Stromal cell of bone marrow (primary cell): Measurements from ENCODE around the gene MGP.

ENCODE experiments used
- DNase-seq: peaks from one replicate; pipeline ENCODE4 v3.0.0-alpha.2; 2012; ENCODE audit warnings: low read depth

The MGP gene

DNA sequence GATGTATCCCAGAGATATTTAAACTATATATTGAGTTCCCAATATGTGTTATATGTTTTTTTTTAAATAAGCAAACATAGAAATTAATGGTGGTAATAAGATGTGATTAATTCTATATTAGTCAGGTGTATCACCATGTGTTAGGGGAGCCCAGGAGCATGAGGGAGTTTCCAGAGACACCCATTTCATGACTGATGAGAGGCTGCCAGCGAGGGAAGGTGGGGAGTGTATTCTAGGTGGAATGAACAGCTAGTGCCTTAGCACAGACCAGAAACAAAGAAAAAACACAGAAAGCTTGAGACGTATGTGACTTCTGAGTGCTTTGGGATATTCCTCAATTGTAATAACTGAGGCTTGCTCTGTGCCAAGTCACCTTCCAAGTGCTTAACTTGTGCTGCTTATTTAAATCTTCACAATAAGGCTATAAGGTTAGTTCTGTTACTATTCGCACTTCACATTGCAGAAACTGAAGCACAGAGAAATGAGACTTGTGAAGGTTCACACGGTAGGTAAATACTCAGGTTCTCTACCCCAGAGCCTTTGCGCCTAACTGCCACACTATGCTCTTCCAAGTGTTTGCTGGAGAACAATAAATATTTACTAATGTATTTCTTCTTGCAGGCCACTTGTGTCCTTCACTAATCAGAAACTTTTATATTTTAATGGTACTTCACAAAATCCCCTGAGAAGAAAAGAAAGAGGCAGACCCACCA is 17.9 kb upstream of the MGP start:
- DNase-seq: no peak

DNA sequence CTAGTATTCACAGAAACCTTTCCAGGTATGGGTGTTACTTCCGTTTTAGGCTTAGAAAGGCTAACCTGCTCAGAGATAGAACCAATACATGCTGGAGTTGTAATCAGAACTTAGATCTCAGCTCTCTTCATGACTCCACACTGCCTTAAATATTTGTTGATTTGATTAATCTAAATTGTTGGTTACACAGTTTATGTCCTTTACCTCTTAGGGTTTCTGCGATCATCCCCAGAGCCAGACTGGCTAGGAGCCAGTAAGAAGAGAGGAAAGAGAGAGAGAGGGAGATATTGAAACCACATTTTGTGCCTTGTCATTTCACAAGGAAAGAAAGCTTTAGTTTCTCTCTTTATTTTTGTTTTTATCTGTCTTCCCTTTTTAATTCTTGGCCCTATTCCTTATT is 16.8 kb upstream of the MGP start:
- no peak for DNase-seq

DNA sequence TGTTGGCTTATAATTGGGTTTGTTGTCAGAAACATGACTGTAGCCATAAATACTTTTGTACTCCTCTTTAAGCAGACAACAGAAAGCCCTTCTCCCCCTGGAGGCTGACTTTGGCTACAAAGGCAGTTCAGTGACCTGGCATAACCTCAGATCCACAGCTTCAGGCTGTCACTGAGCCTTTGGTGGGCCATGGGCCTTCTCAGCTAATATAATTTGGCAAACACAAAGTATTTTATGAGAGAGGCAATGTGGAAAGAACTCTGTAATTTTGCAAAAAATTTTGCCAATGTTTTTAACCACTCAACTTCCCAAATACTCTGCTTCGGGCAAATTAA is 15.5 kb upstream of the MGP start:
- no peak for DNase-seq

DNA sequence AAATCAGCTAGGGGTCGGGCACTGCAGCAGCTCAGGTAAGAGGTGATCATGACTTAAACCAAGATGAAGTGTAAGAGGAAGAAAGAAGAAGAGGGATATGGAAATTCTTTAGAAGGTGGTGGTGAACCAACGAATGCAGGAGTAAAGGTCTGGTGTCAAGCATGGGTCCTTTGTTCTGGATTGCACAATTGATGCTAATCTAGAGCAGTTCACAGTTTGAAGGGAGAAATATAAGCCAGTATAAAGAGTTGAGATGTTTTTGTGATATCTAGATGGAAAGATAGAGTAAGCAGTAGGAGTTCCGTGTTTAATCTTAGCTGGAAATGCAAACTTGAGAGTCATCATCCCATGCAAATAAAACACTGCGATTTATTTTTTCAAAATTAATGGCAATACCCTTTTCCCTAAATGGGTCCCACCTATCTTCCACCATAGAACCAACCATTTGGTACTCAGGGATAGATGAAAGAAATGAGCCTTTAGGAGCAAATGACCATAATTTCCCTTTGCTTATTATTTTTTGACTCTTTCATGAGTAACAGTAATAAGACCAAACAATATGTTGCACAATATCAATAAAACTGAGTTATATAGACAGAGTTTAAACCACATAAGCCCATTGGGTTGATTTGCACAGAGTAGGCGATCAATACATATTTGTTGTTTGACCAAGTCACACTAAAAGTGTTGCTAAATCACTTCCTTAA is 15.0 kb upstream of the MGP start:
- no peak for DNase-seq

DNA sequence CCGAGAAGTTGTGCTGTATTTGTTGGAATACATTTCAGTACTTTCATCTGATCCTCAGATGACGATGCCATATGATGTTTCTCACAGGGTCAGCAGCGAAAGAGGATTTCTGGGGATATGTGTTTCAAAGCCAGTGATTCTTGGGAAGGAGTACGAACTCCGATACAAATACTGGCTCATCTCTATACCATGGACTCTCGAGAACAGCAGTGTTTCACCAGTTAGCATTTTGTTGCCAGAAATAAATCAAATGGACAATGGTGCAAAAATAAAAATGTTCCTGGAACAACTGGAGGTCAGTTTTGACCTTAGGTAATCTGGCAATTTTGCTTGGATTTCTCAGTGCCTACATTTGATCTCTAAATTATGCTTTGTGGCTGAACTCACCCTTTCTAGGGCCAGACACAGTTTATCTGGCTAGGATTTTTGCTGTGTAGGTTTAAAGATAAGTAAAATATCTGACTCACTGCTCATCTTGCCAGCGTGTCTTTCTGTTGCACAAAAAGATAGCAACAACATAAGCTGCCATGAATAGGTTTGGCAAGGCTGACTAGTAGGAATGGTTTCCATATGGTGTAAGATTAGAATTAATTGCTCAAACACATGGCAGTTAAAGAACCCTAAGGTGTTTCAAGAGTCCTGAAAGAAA is 11.0 kb upstream of the MGP start:
- DNase-seq: no peak

DNA sequence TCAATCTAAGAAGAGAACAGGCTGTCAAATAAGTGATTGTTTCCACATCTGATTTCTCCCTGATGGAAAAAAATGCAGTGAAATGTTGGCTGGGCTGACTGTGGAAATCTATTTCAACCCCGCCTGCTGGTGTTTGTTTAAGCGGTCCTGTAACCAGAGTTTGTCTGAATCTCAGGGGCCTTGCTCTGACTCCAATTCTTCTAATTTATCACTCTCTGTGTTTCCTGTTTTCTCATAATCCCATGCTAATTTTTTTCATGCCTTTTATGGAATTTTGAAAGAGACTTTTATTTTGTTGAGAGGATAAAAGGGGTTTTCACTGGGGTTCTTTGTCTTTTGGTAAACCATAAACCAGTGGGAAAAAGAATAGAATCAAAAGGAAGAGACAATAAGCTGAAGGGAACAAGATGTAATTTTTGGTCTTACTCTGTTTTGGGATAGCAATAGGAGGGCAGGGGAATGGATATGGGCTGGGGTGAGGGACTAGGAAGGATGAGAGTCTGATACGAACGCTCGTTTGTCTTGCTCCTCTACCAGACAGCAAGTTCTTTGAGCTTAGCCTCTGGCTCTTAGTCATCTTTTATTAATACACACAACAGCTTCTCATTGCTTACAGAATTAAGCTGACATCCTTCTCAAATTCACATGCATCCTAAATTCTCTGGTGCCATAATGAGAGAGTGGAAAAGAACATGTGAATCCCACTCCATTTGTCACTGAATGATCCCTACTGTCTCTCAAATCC is 8.0 kb upstream of the MGP start:
- DNase-seq: no peak

DNA sequence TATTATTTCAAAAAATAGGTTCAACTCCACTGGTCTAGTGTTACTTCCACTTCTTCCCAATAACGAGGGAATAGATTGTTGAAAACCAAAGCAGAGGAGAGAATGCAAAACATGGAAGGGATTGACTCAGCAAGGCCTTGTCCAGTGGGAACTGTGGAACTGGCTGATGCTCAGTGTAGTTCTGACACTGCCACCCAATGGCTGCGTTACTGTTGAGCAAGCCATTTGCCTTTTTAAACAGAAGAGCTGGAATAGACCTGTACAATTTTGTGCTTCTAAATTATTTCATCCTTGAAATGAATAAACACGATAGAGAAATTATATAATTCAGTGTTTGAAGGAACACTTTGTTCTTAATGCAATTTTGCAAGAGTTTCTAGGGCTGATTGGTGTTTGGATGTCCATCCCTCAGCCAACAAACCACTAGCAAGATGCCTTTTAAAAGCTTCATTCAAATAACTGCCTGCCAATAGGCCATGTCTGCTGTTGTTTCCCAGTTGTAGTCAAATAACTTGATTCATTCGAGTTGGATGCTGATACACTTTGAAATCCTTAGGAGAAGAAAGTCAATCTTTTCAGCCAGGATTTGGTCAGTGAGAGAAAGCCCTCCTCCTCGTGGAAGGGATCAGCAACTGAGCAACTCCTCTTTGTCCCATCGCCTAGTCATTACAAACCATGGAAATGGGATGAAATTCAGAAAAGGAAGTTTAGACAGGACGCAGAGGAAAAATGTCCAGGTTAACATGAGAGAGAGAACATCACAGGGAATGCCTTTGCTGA is 7.3 kb upstream of the MGP start:
- DNase-seq: peak; percentile 66

DNA sequence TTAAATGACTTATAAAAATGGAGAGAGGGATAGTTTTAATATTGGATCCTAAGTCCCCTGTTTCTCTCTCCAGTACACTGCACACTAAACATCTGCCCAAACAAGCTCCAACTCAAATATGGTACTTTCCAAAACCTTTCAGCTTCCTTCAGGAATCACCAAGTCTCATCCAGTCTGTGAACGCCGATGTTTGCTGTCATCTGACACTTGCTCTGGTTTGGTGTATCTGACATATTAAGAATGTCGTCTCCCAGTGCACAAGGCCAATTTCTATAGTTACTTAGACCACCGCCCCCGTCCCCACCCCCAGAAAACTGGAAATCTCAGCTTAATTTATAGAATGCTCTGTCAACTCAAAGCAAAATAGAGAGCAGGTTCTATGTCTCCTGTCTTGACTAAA is 5.0 kb upstream of the MGP start:
- no peak for DNase-seq

DNA sequence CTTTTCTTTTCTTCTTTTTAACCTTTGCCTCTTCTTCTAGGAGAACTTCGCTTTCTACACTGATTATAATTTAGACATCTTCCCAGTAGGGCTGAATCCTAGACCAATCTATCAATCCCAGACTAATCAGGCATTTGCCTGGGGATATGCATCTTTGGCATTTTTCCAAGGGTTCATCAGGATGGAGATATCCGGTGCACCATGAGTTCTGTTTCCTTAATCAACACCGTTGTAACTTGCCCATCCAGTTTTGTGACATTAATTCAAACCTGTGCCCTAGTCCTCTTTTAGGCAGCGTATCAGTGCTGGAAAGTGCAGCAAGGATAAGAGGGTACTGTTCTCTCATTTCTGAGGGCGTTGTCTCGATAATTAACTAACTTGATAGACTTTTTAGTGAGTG is 617 bp upstream of the MGP start:
- DNase-seq: no peak

DNA sequence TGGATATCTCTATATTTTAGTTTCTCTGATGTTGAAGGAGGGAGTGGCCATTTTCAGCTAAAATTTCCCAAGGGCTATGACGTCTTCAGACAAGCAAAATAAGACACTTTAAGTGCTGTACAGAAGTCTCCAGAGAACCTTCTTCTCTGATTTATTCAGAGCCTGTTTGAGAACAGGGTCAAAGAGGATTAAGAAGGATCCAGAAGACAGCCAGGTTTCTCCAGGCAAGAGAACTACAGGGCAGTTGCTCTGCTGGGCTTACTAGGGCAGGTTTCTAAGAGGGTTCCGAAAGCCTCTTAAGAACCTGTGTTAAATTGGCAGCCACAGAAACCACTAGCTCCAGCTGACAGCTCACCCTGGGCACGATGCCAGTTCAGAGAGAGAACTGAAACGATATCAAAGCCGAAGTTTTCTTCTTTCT is 1.2 kb downstream of the MGP start:
- peak; percentile 68 for DNase-seq

DNA sequence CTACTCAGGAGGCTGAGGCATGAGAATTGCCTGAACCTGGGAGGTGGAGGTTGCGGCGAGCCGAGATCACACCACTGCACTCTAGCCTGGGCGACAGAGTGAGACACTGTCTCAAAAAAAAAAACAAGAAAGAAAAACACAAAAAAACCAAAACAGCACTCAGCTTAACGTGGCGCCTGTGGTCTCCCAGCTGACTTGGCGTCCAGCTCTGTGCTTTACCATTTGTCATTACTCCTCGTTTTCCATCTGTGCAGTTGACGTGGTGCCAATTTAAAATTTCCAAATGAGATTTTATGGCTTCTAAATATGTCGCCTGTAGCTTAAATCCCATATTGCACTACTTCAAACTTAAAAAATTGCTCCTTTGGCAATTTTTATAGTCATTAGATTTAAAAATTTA is 2.0 kb downstream of the MGP start:
- no peak for DNase-seq

DNA sequence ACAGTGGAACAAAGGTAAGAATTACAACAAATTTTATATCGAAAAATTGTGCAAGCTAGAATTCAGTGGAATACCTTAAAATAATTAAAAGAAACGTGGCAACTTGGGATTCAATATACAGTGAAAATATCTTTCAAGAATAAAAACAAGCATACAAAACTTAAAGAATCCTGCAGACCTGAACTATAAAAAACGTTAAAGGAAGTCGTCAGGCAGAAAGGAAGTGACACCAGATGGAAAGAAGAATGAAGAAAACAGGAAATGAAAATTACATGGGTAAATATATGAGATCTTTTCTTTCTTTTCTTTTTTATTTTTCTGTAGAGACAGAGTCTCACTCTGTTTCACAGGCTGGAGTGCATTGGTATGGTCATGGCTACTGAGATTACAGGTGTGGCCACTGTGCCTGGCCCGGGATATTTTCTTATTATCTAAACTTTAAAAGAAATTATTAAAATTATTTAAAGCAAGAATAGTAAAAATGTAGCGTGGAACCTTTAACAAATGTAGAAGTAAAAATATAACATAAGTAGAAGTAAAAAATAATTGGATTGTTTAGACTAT is 4.7 kb downstream of the MGP start:
- no peak for DNase-seq

DNA sequence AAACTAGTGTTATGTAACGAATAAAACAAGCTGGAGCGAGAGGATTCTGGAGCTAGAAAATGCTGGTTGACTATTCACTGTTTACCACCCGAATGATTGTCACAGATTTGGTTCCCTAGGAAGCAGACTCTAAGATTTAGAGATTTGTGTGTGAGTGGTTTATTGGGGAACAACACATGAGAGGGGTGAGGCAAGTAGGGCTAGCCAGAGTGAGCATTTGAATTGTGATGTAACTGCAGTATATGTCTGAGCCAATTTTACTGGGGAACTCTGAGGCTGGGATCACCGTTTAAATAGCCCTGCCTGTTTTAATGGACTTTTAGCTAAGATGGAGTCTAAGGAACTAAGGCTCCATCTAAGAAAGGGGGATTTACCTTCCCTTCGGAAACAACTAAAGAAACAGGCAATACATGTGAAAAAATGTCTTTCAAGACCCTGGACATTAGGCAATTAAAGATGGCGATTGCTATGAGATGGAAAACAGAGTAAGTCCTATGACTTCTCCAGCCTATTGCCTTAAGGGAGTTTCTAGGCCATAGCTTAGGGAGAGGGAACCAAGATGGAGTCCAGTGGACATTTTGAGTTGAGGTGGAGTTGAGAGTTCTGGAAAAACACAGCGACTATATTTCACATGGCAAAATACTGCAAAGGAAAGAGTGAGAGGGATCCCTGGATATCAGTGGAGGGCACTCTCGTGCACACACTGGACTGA is 6.3 kb downstream of the MGP start:
- DNase-seq: no peak

DNA sequence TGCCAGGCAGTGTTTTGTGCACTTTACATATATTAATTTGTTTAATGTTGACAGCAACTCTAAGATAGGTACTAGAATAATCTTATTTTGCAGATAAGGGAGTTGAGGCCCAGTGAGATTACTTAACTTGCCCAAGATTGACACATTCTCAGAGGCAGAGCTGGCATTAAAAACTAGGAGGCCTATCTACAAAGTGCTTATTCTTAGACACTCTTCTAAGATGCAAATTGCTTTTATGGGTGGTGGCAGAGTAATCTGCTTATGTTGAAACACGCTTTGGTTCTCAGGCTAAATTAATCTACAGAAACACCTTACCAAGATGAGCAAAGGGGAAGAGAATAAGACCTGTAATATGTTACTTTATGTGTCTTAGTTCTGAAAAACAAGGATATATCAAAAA is 7.2 kb downstream of the MGP start:
- no peak for DNase-seq

DNA sequence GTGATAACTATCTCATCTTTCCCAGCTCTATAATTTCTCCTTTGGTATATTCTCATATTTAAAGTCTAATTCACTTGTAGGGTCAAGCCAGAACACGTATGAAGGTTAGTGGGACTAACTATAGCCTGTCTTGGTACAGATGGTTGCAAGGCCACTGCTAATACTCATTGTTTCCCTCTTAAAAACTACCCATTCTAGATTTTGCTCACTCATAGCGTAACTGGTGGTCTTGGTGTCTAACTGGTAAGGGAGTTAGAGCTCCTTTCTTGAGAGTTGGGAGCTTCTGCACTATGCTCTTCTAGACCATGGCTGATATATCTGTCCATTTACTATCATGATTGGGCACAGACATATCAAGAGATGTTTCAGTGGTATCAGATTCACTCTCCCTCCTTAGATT is 8.8 kb downstream of the MGP start:
- no peak for DNase-seq

DNA sequence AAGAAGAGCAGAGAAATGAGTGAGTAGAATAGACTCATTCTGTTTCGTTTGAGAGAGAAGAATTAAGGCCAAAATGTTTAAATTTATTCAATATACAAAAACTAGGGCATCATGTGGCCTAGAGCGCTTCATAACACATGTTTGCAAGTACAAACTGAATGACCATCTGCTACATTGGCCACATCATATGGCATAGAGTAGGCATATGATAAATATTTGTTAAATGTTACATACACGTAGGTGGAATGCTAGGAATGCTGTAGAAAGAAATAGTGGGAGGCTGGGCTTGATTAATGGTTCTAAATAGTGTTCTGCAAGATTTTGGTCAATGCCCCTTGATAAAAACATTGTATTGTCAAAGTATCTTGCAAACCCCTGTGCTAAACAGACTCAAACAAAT is 10.8 kb downstream of the MGP start:
- DNase-seq: no peak

DNA sequence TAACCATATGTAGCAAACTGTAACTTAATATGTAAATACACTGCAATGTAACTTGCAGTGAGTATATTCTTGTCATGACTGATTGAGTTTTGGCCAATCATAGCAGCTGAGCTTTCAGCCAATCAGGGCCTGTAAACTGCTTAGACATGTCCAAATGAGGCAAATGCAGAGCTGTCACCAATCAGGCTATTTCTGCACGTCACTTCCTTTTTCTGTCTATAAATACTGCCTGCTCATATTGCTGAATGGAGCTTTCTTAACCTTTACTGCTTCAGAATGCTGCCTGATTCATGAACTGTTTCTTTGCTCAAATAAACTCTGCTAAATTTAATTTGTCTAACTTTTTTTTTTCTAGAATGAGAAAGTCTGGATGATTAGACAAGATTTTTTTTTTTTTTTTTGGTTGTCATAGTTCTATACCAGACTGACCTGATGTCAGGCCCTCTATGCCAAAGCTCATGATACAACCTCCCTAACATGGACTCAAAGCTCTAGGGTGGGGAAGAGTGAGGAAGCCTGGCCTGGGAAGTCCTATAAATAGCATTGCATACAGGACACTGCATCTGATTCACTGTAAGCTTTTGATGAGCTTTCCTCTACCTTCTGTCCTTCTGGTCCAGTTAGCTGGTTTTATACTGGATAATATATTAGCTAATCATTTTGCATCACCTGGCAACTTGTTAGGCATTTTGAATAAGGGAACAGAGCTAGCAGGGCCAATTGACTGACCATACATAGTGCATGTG is 12.0 kb downstream of the MGP start:
- no peak for DNase-seq

DNA sequence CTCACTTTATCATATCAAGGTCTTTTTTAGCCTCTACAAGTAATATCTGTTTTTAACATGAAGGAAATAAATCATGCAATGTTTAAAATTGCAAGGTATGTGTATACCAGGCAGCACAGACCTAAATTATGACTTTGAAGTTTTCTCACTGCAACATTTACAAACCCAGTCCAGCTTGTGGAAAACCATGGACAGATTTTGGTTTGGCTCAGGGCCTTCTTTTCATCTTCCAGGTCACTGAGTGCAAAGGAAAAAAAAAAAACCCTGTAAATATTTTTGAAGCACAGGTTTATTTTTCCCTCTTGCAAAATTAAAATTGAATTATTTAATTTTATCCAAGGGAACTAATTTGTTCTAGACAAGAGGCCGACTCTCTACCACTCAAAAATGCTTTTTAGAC is 13.8 kb downstream of the MGP start:
- no peak for DNase-seq

DNA sequence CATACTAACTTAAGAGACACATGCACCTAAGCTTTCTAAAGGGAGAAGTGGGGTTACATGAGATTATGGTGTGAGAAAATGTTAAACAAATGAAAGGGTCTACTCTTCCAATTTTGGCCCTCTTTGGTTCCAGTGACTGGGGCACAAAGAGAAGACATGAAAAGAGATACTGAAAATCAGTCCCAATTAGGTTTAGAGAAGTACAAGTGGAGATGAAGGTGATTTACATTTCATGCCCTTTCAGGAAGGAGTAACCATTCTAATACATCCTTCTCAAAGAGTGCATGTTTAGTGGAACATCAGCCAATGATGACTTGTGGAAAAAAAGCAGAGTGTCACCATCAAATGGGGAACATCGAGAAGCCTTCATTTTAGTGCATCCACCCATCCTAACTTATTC is 14.4 kb downstream of the MGP start:
- no peak for DNase-seq

DNA sequence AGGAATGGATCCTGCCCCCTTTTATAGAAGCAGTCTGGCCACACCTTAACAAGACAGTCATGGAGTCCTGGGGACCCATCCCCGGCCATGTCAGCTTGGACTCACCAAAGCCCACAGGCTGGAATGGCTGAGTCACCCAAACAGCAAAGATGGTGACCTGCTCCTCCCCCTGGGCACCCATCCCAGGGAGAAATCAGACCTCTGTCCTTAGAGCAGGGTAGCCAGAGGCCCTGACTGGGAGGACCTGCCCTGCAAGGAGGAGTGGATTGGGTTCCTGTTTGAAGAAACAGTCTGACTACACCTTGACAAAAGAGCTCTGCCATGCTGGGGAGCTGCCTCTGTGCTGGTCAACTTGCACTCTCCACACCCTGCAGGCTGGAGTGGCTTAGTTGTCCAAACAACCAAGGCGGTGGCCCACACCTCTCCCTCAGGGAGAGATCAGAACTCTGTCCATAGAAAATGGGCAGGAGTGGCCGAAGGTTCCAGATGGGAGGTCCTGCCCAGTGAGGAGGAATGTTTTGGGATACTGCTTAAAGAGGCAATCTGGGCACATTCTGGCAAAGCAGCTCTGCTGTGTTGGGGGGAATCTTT is 16.6 kb downstream of the MGP start:
- no peak for DNase-seq
